Breast epithelium (tissue), 3 donors: ENCODE data around the gene ECE1.
"Not testable (repeated sequence)": the region's sequence is repeated elsewhere in the genome, so short reads cannot be mapped to it uniquely, and the experiment has no call there.

Experiments
- POLR2AphosphoS5 ChIP-seq, 3 donors: sonication (generic); formaldehyde crosslinking; IDR thresholded peaks; one replicate each; pipeline ENCODE4 v1.6.1; 2017; ENCODE audit warnings: antibody characterized with exemption in 3 of 3
- TF ChIP-seq, protein P1 (sequence below), 3 donors: fragments of 450-650 bp; IDR thresholded peaks; one replicate each; pipeline ENCODE4 v1.5.1; 2016 to 2017; ENCODE audit warnings: antibody characterized with exemption in 3 of 3, mild to moderate bottlenecking in 3 of 3, moderate library complexity in 3 of 3

DNA sequence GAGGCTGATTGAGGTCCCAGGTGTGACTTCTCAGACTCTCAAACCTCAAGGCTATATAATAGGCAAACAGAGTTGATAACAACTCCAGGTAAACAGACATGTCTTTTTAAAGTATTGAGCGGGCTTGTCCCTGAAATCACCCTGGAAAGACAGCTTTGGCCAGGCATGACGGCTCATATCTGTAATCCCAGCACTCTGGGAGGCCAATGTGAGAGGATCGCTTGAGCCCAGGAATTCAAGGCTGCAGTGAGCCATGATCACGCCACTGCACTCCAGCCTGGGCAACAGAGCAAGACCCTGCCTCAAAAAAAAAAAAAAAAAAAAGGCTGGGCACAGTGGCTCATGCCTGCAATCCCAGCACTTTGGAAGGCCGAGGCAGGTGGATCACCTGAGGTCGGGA, 4.9 kb downstream of the ECE1 start:
- TF ChIP-seq POLR2AphosphoS5 (IDR thresholded peaks at IDR 0.05) = not testable (repeated sequence)
- TF ChIP-seq, protein P1, sequence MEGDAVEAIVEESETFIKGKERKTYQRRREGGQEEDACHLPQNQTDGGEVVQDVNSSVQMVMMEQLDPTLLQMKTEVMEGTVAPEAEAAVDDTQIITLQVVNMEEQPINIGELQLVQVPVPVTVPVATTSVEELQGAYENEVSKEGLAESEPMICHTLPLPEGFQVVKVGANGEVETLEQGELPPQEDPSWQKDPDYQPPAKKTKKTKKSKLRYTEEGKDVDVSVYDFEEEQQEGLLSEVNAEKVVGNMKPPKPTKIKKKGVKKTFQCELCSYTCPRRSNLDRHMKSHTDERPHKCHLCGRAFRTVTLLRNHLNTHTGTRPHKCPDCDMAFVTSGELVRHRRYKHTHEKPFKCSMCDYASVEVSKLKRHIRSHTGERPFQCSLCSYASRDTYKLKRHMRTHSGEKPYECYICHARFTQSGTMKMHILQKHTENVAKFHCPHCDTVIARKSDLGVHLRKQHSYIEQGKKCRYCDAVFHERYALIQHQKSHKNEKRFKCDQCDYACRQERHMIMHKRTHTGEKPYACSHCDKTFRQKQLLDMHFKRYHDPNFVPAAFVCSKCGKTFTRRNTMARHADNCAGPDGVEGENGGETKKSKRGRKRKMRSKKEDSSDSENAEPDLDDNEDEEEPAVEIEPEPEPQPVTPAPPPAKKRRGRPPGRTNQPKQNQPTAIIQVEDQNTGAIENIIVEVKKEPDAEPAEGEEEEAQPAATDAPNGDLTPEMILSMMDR (IDR thresholded peaks at IDR 0.05) = not testable (repeated sequence)
